Activated T-cell treated with anti-CD3 and anti-CD28 coated beads, Interleukin-2, amount 50 U/mL, for 72 hours (primary cell): ENCODE data around the gene CAPN8. TPM values are rescaled to one million over a fixed set of nuclear protein-coding genes. Genes with fewer than 3 reads are reported as not detected.
"Not testable (repeated sequence)": the region's sequence is repeated elsewhere in the genome, so short reads cannot be mapped to it uniquely, and the experiment has no call there.

Source experiments
- ATAC-seq, 2 donors: fragments of 150-1000 bp; cut with Tn5 transposase; replicated peaks in 1 of 2; 2 replicates each; pipeline ENCODE4 v1.10.0; 2021; ENCODE audit warnings: moderate library complexity in 2 of 2, mild to moderate bottlenecking in 1 of 2
- DNase-seq, 2 donors: peaks; one replicate each; pipeline ENCODE4 v3.0.0; 2021 to 2022; ENCODE audit warnings: mixed read lengths in 1 of 2
- H3K27ac Mint-ChIP-seq: one replicate; pipeline ENCODE4 v1.8.0; 2022; ENCODE audit warnings: mild to moderate bottlenecking, moderate library complexity, mixed read lengths
- H3K27me3 Mint-ChIP-seq: one replicate; pipeline ENCODE4 v1.8.0; 2022; ENCODE audit warnings: low read depth, mixed read lengths
- H3K36me3 Mint-ChIP-seq, 2 donors: one replicate each; pipeline ENCODE4 v1.8.0; 2022; ENCODE audit warnings: mixed read lengths in 2 of 2, mild to moderate bottlenecking in 1 of 2; ENCODE audit not compliant: insufficient read depth in 2 of 2
- H3K4me1 Mint-ChIP-seq: one replicate; pipeline ENCODE4 v1.8.0; 2022; ENCODE audit warnings: low read depth, mixed read lengths
- H3K4me3 Mint-ChIP-seq, 2 donors: one replicate each; pipeline ENCODE4 v1.8.0; 2022; ENCODE audit warnings: mild to moderate bottlenecking in 2 of 2, mixed read lengths in 2 of 2, moderate library complexity in 2 of 2
- H3K9me3 Mint-ChIP-seq, 2 donors: one replicate each; pipeline ENCODE4 v1.8.0; 2022; ENCODE audit warnings: mixed read lengths in 2 of 2
- total RNA-seq, 2 donors: library from RNA; stranded (reverse); gene quantifications; one replicate each; pipeline ENCODE4 v1.2.3, GENCODE V29; 2022

The CAPN8 gene
- total RNA-seq, 2 donors from 2014 or later: not detected

GRCh38 chr1:223539750-223540149 is 125.8 kb downstream of the CAPN8 start:
- ATAC-seq: no peak
- no peak overlapping the region for H3K4me3 Mint-ChIP-seq
- H3K4me1 Mint-ChIP-seq: no peaks in the 10 kb centered on the region
- H3K27me3 Mint-ChIP-seq: peaks cover 5% of the 10 kb centered on the region
- H3K9me3 Mint-ChIP-seq: no peaks in the 10 kb centered on the region
- H3K36me3 Mint-ChIP-seq: no peaks in the 10 kb centered on the region
- H3K27ac Mint-ChIP-seq: no peak overlapping the region
- no peak for DNase-seq

GRCh38 chr1:223538981-223539380 is 126.5 kb downstream of the CAPN8 start:
- Mint-ChIP-seq H3K4me1 (no peaks in the 10 kb centered on the region), H3K27ac (no peak overlapping the region), H3K4me3 (no peak overlapping the region), H3K27me3 (peaks cover 5% of the 10 kb centered on the region), H3K9me3 (no peaks in the 10 kb centered on the region), H3K36me3 (no peaks in the 10 kb centered on the region)
- ATAC-seq (no peak), DNase-seq (no peak)

GRCh38 chr1:223535319-223535718 is 130.2 kb downstream of the CAPN8 start:
- Mint-ChIP-seq H3K27me3 (peaks cover 5% of the 10 kb centered on the region), H3K27ac (no peak overlapping the region), H3K4me3 (no peak overlapping the region), H3K4me1 (no peaks in the 10 kb centered on the region), H3K36me3 (no peaks in the 10 kb centered on the region), H3K9me3 (no peaks in the 10 kb centered on the region)
- no peak for ATAC-seq
- no peak for DNase-seq

- no peak for ATAC-seq
- no peak overlapping the region for H3K4me3 Mint-ChIP-seq
- no peaks in the 10 kb centered on the region for H3K4me1 Mint-ChIP-seq
- no peaks in the 10 kb centered on the region for H3K9me3 Mint-ChIP-seq
- H3K27ac Mint-ChIP-seq: no peak overlapping the region
- H3K36me3 Mint-ChIP-seq: no peaks in the 10 kb centered on the region
- peaks cover 5% of the 10 kb centered on the region for H3K27me3 Mint-ChIP-seq
- DNase-seq: no peak
These were observed 130.8 kb downstream of the CAPN8 start for GRCh38 chr1:223534677-223535076.

- no peak for DNase-seq
- H3K36me3 Mint-ChIP-seq: no peaks in the 10 kb centered on the region
- peaks cover 5% of the 10 kb centered on the region for H3K27me3 Mint-ChIP-seq
- H3K9me3 Mint-ChIP-seq: no peaks in the 10 kb centered on the region
- H3K4me1 Mint-ChIP-seq: no peaks in the 10 kb centered on the region
- no peak for ATAC-seq
- no peak overlapping the region for H3K4me3 Mint-ChIP-seq
- H3K27ac Mint-ChIP-seq: no peak overlapping the region
These were observed 131.8 kb downstream of the CAPN8 start for GRCh38 chr1:223533708-223534107.

- Mint-ChIP-seq H3K4me3 (no peak overlapping the region), H3K27ac (no peak overlapping the region), H3K27me3 (peaks cover 5% of the 10 kb centered on the region), H3K9me3 (peaks cover 2 to 6% of the 10 kb centered on the region in 2 donors), H3K4me1 (no peaks in the 10 kb centered on the region), H3K36me3 (peaks cover 2 to 5% of the 10 kb centered on the region in 2 donors)
- ATAC-seq: peak; percentile 39 to 64
- DNase-seq: peak; percentile 64 to 65
These were observed 133.7 kb downstream of the CAPN8 start for GRCh38 chr1:223531742-223532341.

- peaks cover 2 to 6% of the 10 kb centered on the region in 2 donors for H3K9me3 Mint-ChIP-seq
- peaks cover 14% of the 10 kb centered on the region for H3K4me1 Mint-ChIP-seq
- DNase-seq (peak; percentile 18 to 23), ATAC-seq (peak; percentile 94 to 96)
- no peak overlapping the region for H3K27ac Mint-ChIP-seq
- no peaks in the 10 kb centered on the region for H3K27me3 Mint-ChIP-seq
- H3K4me3 Mint-ChIP-seq: no peak overlapping the region
- H3K36me3 Mint-ChIP-seq: peaks cover 2 to 5% of the 10 kb centered on the region in 2 donors
These were observed 139.5 kb downstream of the CAPN8 start for GRCh38 chr1:223525957-223526356.

GRCh38 chr1:223525546-223525945 is 140.0 kb downstream of the CAPN8 start:
- Mint-ChIP-seq H3K4me1 (peaks cover 14% of the 10 kb centered on the region), H3K27me3 (no peaks in the 10 kb centered on the region), H3K27ac (no peak overlapping the region), H3K9me3 (peaks cover 2 to 6% of the 10 kb centered on the region in 2 donors), H3K36me3 (peaks cover 2 to 5% of the 10 kb centered on the region in 2 donors), H3K4me3 (no peak overlapping the region)
- ATAC-seq (no peak), DNase-seq (no peak)

GRCh38 chr1:223524930-223525451 is 140.5 kb downstream of the CAPN8 start:
- Mint-ChIP-seq H3K4me1 (peaks cover 14% of the 10 kb centered on the region), H3K36me3 (peaks cover 2 to 5% of the 10 kb centered on the region in 2 donors)

GRCh38 chr1:223521150-223521549 is 144.4 kb downstream of the CAPN8 start:
- Mint-ChIP-seq H3K4me1 (peaks cover 16% of the 10 kb centered on the region), H3K36me3 (no peaks in the 10 kb centered on the region), H3K27ac (no peak overlapping the region), H3K27me3 (no peaks in the 10 kb centered on the region), H3K9me3 (peaks cover 0 to 8% of the 10 kb centered on the region in 2 donors), H3K4me3 (no peak overlapping the region)
- ATAC-seq: no peak
- no peak for DNase-seq

More at GRCh38 chr1:223524930-223525451, 140.5 kb downstream of the CAPN8 start:
- ATAC-seq: no peak
- DNase-seq: no peak
- Mint-ChIP-seq H3K9me3 (peaks cover 4 to 6% of the 10 kb centered on the region in 2 donors), H3K27ac (no peak overlapping the region), H3K27me3 (no peaks in the 10 kb centered on the region), H3K4me3 (no peak overlapping the region)

GRCh38 chr1:223520200-223520599 is 145.3 kb downstream of the CAPN8 start:
- Mint-ChIP-seq H3K36me3 (no peaks in the 10 kb centered on the region), H3K9me3 (peaks cover 0 to 8% of the 10 kb centered on the region in 2 donors), H3K4me1 (peaks cover 16% of the 10 kb centered on the region), H3K27me3 (no peaks in the 10 kb centered on the region), H3K27ac (no peak overlapping the region), H3K4me3 (no peak overlapping the region)
- no peak for ATAC-seq
- no peak for DNase-seq

GRCh38 chr1:223519116-223519515 is 146.4 kb downstream of the CAPN8 start:
- Mint-ChIP-seq H3K9me3 (peaks cover 0 to 8% of the 10 kb centered on the region in 2 donors), H3K4me3 (no peak overlapping the region), H3K27ac (no peak overlapping the region), H3K27me3 (no peaks in the 10 kb centered on the region), H3K4me1 (peaks cover 27% of the 10 kb centered on the region), H3K36me3 (no peaks in the 10 kb centered on the region)
- ATAC-seq: no peak
- DNase-seq: no peak

GRCh38 chr1:223518553-223518952 is 146.9 kb downstream of the CAPN8 start:
- ATAC-seq, H3K36me3 Mint-ChIP-seq, H3K9me3 Mint-ChIP-seq, H3K27me3 Mint-ChIP-seq, H3K4me3 Mint-ChIP-seq, H3K27ac Mint-ChIP-seq, DNase-seq: not testable (repeated sequence)
- peaks cover 27% of the 10 kb centered on the region for H3K4me1 Mint-ChIP-seq

GRCh38 chr1:223515926-223516325 is 149.6 kb downstream of the CAPN8 start:
- Mint-ChIP-seq H3K27me3 (no peaks in the 10 kb centered on the region), H3K27ac (peak overlapping the region; percentile 71), H3K36me3 (no peaks in the 10 kb centered on the region), H3K9me3 (peaks cover 0 to 8% of the 10 kb centered on the region in 2 donors), H3K4me3 (peak overlapping the region; percentile 49 to 57), H3K4me1 (peaks cover 33% of the 10 kb centered on the region)
- ATAC-seq (peak; percentile 44 to 48), DNase-seq (peak in 1 of 2 donors; percentile 13)
